K562 (cell line): ENCODE data around the gene CDK14. TPM values are rescaled to one million over a fixed set of nuclear protein-coding genes. Genes with fewer than 3 reads are reported as not detected.

Source experiments
- ATAC-seq: fragments of 200-7000 bp; cut with Tn5 transposase; 3 replicates; pipeline ENCODE4 v1.9.1; 2020; ENCODE audit warnings: moderate library complexity
- BruUV-seq: library from RNA; stranded (reverse); fragments of 400-500 nt; replicated peaks from 2 replicates; lab custom pipeline; 2021; lab: Mats Ljungman, UMichigan
- CTCF ChIA-PET: fragments of 300-600 bp; formaldehyde crosslinking; extraction: SDS; loops from one replicate; lab custom pipeline; 2021; ENCODE audit warnings: low intra/inter-chr PET ratio; lab: Yijun Ruan, JAX
- POLR2A ChIA-PET: fragments of 300-600, 350-650 bp; sonication (Branson Sonifier 250); formaldehyde crosslinking; extraction: SDS; loops from one replicate; lab custom pipeline; 2021; ENCODE audit warnings: antibody characterized with exemption, inconsistent platforms; lab: Yijun Ruan, JAX
- DNase-seq, 4 experiments: peaks; one replicate each; pipeline versions ENCODE4 v3.0.0 to v3.0.0-alpha.2; 2011 to 2018; ENCODE audit warnings: low spot score in 3 of 4, mixed read lengths in 3 of 4; ENCODE audit errors: extremely low read depth in 1 of 4
- FAIRE-seq: peaks from 2 replicates; lab custom pipeline; 2011; peaks lifted over from hg19 to GRCh38; lab: Jason Lieb, UNC
- H2AFZ ChIP-seq: 2 replicates; pipeline ENCODE4 v1.6.0; 2011; ENCODE audit warnings: low read depth, low read length, control low read depth, inconsistent platforms
- H3K27ac ChIP-seq: fragments of 200-600 bp; 3 replicates; pipeline ENCODE4 v1.8.0; 2011; ENCODE audit warnings: low read depth, mild to moderate bottlenecking, control low read depth, inconsistent platforms, low read length, moderate library complexity, mixed read lengths; ENCODE audit errors: extremely low read depth
- H3K27me3 ChIP-seq, 2 experiments: fragments of 300-600 bp in 1 of 2; 2 replicates in 1 of 2; 3 replicates in 1 of 2; pipeline versions ENCODE4 v1.6.0 to v1.8.0; 2011; ENCODE audit warnings: inconsistent platforms in 2 of 2, low read length in 2 of 2, mild to moderate bottlenecking in 1 of 2, mixed read lengths in 1 of 2, moderate library complexity in 1 of 2; ENCODE audit not compliant: control insufficient read depth in 2 of 2, insufficient read depth in 2 of 2
- H3K36me3 ChIP-seq: fragments of 300-600 bp; 3 replicates; pipeline ENCODE4 v1.8.0; 2011; ENCODE audit warnings: mild to moderate bottlenecking, low read length, inconsistent platforms; ENCODE audit not compliant: control insufficient read depth, insufficient read depth
- H3K4me1 ChIP-seq, 2 experiments: fragments of 200-600 bp in 1 of 2; replicated peaks in 1 of 2; 2 replicates in 1 of 2; 3 replicates in 1 of 2; pipeline versions ENCODE4 v1.5.1 to v1.8.0; 2011; ENCODE audit warnings: inconsistent platforms in 2 of 2, low read length in 2 of 2, mild to moderate bottlenecking in 1 of 2, mixed read lengths in 1 of 2, moderate library complexity in 1 of 2; ENCODE audit not compliant: control insufficient read depth in 2 of 2, insufficient read depth in 2 of 2
- H3K4me2 ChIP-seq: 2 replicates; pipeline ENCODE4 v1.6.1; 2011; ENCODE audit warnings: low read length, control low read depth, inconsistent platforms, mixed read lengths; ENCODE audit not compliant: insufficient read depth
- H3K4me3 ChIP-seq: fragments of 200-600 bp; sonication (generic), shearing (Covaris generic); 2 replicates; pipeline ENCODE4 v1.5.1; 2016; ENCODE audit warnings: control low read depth, inconsistent platforms
- H3K79me2 ChIP-seq: fragments of 200-600 bp; 3 replicates; pipeline ENCODE4 v1.8.0; 2011; ENCODE audit warnings: low read length, inconsistent platforms; ENCODE audit not compliant: control insufficient read depth, insufficient read depth
- H3K9ac ChIP-seq, 2 experiments: 2 replicates each; pipeline versions ENCODE4 v1.6.0 to v1.6.1; 2011; ENCODE audit warnings: low read depth in 2 of 2, low read length in 2 of 2, control low read depth in 1 of 2, inconsistent platforms in 1 of 2, mild to moderate bottlenecking in 1 of 2, mixed read lengths in 1 of 2; ENCODE audit not compliant: insufficient read depth in 1 of 2
- H3K9me1 ChIP-seq: one replicate; pipeline ENCODE4 v1.6.0; 2011; ENCODE audit warnings: inconsistent platforms, mild to moderate bottlenecking, low read length, moderate library complexity; ENCODE audit not compliant: control insufficient read depth, insufficient read depth
- H3K9me3 ChIP-seq: replicated peaks from 2 replicates; pipeline ENCODE4 v1.5.1; 2011; ENCODE audit warnings: low read depth, low read length, inconsistent platforms; ENCODE audit not compliant: control insufficient read depth, insufficient read depth
- H4K20me1 ChIP-seq: replicated peaks from 2 replicates; pipeline ENCODE4 v1.6.1; 2011; ENCODE audit warnings: low read length, inconsistent platforms, mixed read lengths; ENCODE audit not compliant: control insufficient read depth, insufficient read depth
- ARHGAP35 ChIP-seq: fragments of 450-650 bp; IDR thresholded peaks from 2 replicates; pipeline ENCODE4 v1.6.1; 2018; ENCODE audit not compliant: partially characterized antibody
- BDP1 ChIP-seq: IDR thresholded peaks from 3 replicates; pipeline ENCODE4 v1.6.1; 2011; ENCODE audit not compliant: insufficient read length, insufficient read depth
- C11orf30 ChIP-seq: fragments of 450-650 bp; IDR thresholded peaks from 2 replicates; pipeline ENCODE4 v1.6.1; 2016; ENCODE audit warnings: low read depth, mild to moderate bottlenecking
- HDAC6 ChIP-seq: IDR thresholded peaks from 2 replicates; pipeline ENCODE4 v1.6.1; 2012; ENCODE audit warnings: low read depth, mild to moderate bottlenecking, control low read depth, inconsistent platforms, low read length, moderate library complexity
- MECOM ChIP-seq: fragments of 250-450 bp; sonication (Bioruptor Pico); IDR thresholded peaks from 2 replicates; pipeline ENCODE4 v1.8.0; 2022; ENCODE audit warnings: inconsistent platforms
- MYBL2 ChIP-seq, 2 experiments: fragments of 450-650 bp in 1 of 2; sonication (generic) in 1 of 2; formaldehyde crosslinking in 1 of 2; IDR thresholded peaks; 2 replicates each; pipeline versions ENCODE4 v1.6.1 to v1.8.1; 2017 to 2022; ENCODE audit warnings: borderline replicate concordance in 1 of 2, inconsistent platforms in 1 of 2, low read depth in 1 of 2, mild to moderate bottlenecking in 1 of 2, missing genetic modification reagents in 1 of 2, moderate library complexity in 1 of 2
- ZFX ChIP-seq: sonication (generic); formaldehyde crosslinking; IDR thresholded peaks from 2 replicates; pipeline ENCODE4 v1.8.0; 2022; ENCODE audit warnings: mild to moderate bottlenecking, missing genetic modification reagents, moderate library complexity
- ZNF146 ChIP-seq: IDR thresholded peaks from one replicate; pipeline ENCODE4 v1.6.1; 2018; ENCODE audit warnings: missing compliant biosample characterization; ENCODE audit not compliant: unreplicated experiment
- ZNF239 ChIP-seq: fragments of 250-450 bp; sonication (Bioruptor Pico); IDR thresholded peaks from 2 replicates; pipeline ENCODE4 v1.4.0; 2020; ENCODE audit warnings: mild to moderate bottlenecking
- ZNF589 ChIP-seq: fragments of 200-800 bp; sonication (Bioruptor generic); IDR thresholded peaks from 2 replicates; pipeline ENCODE4 v1.6.1; 2016; ENCODE audit warnings: low read depth, missing genetic modification characterization, missing compliant biosample characterization
- WGBS: fragments of 100-300 bp; shearing (Covaris generic); methylation state at CpG from one replicate; pipeline ENCODE4 v1.1.6; 2016; ENCODE audit warnings: low coverage, mixed read lengths; ENCODE audit not compliant: insufficient coverage; ENCODE audit errors: missing lambda C conversion rate; 5-methylcytosine and 5-hydroxymethylcytosine counted together
- in situ Hi-C: fragments of 300-500 bp; cut with MboI; formaldehyde crosslinking; loops from 4 replicates; pipeline ENCODE4 v1.15.0; 2018; ENCODE audit warnings: inconsistent platforms, mixed read lengths
- intact Hi-C: fragments of 100-400 bp; cut with micrococcal nuclease; formaldehyde crosslinking; loops from 2 replicates; pipeline ENCODE4 v1.14.2; 2022
- polyA plus RNA-seq, 8 experiments: library from polyadenylated mRNA; depleted of rRNA in 4 of 8; stranded (reverse) in 5 of 8; unstranded in 3 of 8; fragments of >200 nt; fragmentation: Nextera tagmentation in 2 of 8; fragmentation: Illumina TruSeq in 1 of 8; extraction: Ambion mirVana in 2 of 8; extraction: Trizol in 1 of 8; gene quantifications; 2 replicates each; pipeline versions ENCODE4 v1.2.1 to v1.2.3, GENCODE V29; 2011 to 2014; ENCODE audit warnings: inconsistent platforms in 1 of 8, missing spikeins in 1 of 8
- total RNA-seq, 7 experiments: library from RNA; depleted of rRNA in 6 of 7; stranded (reverse); fragments of >200 nt in 6 of 7; fragmentation: Illumina TruSeq in 2 of 7; extraction: Trizol in 2 of 7; gene quantifications; 2 replicates each; pipeline versions ENCODE4 v1.2.1 to v1.2.3, GENCODE V29; 2011 to 2021; ENCODE audit warnings: low replicate concordance in 1 of 7
- TF ChIP-seq, protein P1 (sequence below), 2 experiments: fragments of 450-650 bp; IDR thresholded peaks; 2 replicates each; pipeline ENCODE4 v1.6.1; 2016
- TF ChIP-seq, protein P2 (sequence below): sonication (generic); formaldehyde crosslinking; IDR thresholded peaks from 2 replicates; pipeline ENCODE4 v1.8.0; 2023; ENCODE audit warnings: mild to moderate bottlenecking, missing genetic modification reagents
- TF ChIP-seq, protein P3 (sequence below): fragments of 250-450 bp; sonication (Bioruptor Pico); IDR thresholded peaks from 2 replicates; pipeline ENCODE4 v1.8.0; 2021; ENCODE audit warnings: borderline replicate concordance, mild to moderate bottlenecking, moderate library complexity; ENCODE audit not compliant: poor library complexity, severe bottlenecking

Gene CDK14
- total and polyA plus RNA-seq, 9 of the 15 experiments (the other 6 are each of a cell fraction or from before 2014, with no cell fraction given): 0.03 to 0.91 (median 0.16) TPM

- H3K9ac ChIP-seq: no peak overlapping the region
- H3K9me3 ChIP-seq: no peaks in the 10 kb centered on the region
- H3K4me3 ChIP-seq: no peak overlapping the region
- H3K27me3 ChIP-seq: no peaks in the 10 kb centered on the region
- intact Hi-C loops: no loop called here
- BruUV-seq: no TSS peak
- no peaks in the 10 kb centered on the region for H3K36me3 ChIP-seq
- H3K9me1 ChIP-seq: no peaks in the 10 kb centered on the region
- ATAC-seq (no peak), DNase-seq (no peak), FAIRE-seq (no peak)
- in situ Hi-C loops: no loop called here
- H2AFZ ChIP-seq: no peak overlapping the region
- H3K4me1 ChIP-seq: no peaks in the 10 kb centered on the region
- 0% methylated on average over 3 of the region's 3 CpGs for WGBS
- H4K20me1 ChIP-seq: no peaks in the 10 kb centered on the region
- CTCF ChIA-PET: no interaction called here
- no peaks in the 10 kb centered on the region for H3K79me2 ChIP-seq
- POLR2A ChIA-PET: interaction anchor here (1.3 kb wide), 1 partner anchor 14 kb away, joined by 3 read pairs; no protein-coding TSS in a partner anchor
- no peak overlapping the region for H3K4me2 ChIP-seq
- H3K27ac ChIP-seq: no peak overlapping the region
- TF ChIP-seq, protein P1, sequence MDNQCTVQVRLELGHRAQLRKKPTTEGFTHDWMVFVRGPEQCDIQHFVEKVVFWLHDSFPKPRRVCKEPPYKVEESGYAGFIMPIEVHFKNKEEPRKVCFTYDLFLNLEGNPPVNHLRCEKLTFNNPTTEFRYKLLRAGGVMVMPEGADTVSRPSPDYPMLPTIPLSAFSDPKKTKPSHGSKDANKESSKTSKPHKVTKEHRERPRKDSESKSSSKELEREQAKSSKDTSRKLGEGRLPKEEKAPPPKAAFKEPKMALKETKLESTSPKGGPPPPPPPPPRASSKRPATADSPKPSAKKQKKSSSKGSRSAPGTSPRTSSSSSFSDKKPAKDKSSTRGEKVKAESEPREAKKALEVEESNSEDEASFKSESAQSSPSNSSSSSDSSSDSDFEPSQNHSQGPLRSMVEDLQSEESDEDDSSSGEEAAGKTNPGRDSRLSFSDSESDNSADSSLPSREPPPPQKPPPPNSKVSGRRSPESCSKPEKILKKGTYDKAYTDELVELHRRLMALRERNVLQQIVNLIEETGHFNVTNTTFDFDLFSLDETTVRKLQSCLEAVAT (IDR thresholded peaks at IDR 0.05): no peak
- TF ChIP-seq C11orf30 (no peak), MYBL2 (IDR thresholded peaks at IDR 0.05; ENCODE audit: low read depth) (no peak), MYBL2 (CRISPR knock-in tag; IDR thresholded peaks at IDR 0.05; ENCODE audit: borderline replicate concordance) (no peak), ARHGAP35 (no peak), MECOM (CRISPR knock-in tag) (no peak), ZNF146 (CRISPR knock-in tag) (no peak), ZFX (CRISPR knock-in tag) (no peak), HDAC6 (no peak), ZNF239 (CRISPR knock-in tag) (no peak), ZNF589 (CRISPR knock-in tag) (no peak), BDP1 (no peak)
- TF ChIP-seq, protein P2, sequence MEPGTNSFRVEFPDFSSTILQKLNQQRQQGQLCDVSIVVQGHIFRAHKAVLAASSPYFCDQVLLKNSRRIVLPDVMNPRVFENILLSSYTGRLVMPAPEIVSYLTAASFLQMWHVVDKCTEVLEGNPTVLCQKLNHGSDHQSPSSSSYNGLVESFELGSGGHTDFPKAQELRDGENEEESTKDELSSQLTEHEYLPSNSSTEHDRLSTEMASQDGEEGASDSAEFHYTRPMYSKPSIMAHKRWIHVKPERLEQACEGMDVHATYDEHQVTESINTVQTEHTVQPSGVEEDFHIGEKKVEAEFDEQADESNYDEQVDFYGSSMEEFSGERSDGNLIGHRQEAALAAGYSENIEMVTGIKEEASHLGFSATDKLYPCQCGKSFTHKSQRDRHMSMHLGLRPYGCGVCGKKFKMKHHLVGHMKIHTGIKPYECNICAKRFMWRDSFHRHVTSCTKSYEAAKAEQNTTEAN: no peak
- TF ChIP-seq, protein P3, sequence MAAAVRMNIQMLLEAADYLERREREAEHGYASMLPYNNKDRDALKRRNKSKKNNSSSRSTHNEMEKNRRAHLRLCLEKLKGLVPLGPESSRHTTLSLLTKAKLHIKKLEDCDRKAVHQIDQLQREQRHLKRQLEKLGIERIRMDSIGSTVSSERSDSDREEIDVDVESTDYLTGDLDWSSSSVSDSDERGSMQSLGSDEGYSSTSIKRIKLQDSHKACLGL (CRISPR knock-in tag): no peak
Measured at GRCh38 chr7:90774706-90775105, 178.6 kb downstream of the CDK14 start.
